ENCODE measurements around the gene PIANP.
A peak's percentile ranks its signal among the peaks of the same experiment; 100 is the strongest.
"Not testable (repeated sequence)": the region's sequence is repeated elsewhere in the genome, so short reads cannot be mapped to it uniquely, and the experiment has no call there.

PIANP gene, protein sequence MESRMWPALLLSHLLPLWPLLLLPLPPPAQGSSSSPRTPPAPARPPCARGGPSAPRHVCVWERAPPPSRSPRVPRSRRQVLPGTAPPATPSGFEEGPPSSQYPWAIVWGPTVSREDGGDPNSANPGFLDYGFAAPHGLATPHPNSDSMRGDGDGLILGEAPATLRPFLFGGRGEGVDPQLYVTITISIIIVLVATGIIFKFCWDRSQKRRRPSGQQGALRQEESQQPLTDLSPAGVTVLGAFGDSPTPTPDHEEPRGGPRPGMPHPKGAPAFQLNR

DNA sequence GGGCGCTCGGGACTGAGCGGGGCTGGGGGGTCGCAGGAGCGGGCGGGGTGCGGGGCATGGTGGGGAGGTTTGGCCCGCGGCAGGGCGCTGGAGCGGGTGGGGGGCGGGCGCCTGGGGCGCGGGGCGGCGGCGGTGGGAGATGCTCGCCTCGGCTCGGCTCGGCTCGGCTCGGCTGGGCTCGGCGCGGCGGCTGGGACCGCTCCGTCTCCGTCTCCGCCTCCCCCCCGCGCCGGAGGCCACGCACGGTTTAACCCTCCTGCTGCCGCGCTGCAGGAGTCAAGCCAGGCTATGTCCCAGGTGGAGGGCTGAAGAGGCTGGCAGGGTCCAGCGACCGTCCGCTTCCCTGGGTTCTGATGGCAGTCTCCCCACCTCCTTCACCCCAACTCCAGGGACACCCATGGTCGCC lies at the start of gene PIANP:
Gene PIANP (minus strand): TSS at position 170 of the 406 bp plus-strand sequence. CDS start 2,754 bp downstream, outside the sequence.
- peak; percentile 41 to 53 for DNase-seq (ENCODE audit: low read depth in 2 of 2)

DNA sequence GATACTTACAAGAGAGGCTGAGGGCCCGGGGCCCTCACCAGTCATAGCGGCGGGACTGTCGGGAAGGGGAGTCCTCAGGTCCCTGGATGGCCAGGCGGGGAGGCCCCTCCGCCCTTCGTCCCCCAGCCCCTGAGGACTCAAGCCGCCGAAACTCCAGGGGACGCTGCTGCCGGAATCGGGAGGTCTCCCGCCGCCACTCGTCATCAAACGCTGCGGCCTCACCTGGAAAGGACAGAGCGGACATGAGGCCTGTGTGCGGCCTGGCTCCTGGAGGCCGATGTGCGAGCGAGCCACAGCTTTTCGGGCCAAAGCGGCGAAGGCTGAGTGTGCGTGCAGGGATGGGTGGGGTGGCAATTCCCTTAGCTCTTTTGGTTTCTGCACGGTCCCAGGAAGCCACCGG lies 48.1 kb upstream of the PIANP start:
- no peak for DNase-seq (ENCODE audit: low read depth in 2 of 2)

DNA sequence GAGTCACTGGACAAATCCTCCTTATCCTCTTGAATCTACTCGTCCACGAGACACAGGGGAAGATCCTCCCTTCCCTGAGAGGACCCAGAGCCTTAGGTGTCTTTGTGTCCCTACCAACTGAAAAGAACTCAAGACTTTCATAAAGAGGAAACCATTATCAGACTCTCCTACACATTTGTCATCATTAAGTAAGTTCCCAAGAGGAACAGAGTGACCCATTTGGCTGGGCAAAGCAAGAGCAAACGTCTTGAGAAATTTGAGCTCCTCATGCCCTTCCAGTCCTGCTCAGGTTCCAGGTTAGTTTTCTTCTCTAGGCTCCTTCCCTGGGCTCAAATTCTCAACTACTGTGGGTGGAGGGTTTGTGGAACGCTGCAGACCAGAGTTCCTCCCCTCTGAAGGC lies 46.6 kb upstream of the PIANP start:
- no peak for DNase-seq (ENCODE audit: low read depth in 2 of 2)

DNA sequence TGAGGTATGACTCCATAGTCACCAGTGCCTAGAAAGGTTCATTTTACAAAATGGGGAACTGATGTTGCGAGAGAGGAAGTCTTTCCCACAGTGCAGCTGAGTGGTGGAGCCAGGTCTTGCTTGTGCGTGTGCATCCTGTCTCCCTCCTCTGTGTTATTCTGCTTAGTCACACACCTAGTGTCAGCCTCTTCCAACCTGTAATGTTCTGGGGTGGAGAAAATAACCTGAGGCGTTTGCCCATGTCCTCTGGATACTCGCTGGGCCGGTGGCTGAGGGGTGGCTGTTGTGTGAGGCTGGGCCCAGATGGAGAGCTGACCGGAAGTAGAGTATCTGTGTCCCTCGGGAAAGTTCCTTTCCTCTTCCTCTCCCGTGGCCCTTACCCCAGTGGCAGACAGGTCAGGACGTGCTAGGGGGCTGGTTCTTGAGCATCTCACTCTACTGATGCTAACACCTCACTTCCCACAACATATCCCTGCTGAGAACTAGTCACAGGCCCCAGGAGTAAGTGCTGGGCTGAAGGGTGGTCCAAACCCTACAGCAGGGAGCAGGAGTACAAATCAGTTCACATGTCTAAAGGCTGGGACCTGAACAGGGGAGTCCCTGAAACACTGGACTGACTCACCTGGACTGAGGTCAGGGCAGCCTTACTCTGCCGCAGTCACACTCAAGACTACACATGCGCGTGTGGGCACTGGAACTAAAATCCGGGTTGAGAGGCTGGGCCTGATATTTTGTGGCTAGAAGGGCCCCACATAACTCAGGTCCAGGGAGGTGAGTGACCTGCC lies 45.3 kb upstream of the PIANP start:
- DNase-seq (ENCODE audit: low read depth in 2 of 2) = no peak

DNA sequence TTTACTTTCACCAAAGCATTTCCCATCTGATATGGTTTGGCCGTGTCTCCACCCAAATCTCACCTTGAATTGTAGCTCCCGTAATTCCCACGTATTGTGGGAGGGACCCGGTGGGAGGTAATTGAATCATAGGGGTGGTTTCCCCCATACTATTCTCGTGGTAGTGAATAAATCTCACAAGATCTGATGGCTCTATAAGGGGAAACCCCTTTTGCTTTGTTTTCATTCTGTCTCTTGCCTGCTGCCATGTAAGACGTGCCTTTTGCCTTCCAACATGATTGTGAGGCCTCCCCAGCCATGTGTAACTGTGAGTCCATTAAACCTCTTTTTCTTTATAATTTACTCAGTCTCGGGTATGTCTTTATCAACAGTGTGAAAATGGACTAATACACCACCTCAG lies 42.7 kb upstream of the PIANP start:
- not testable (repeated sequence) for DNase-seq (ENCODE audit: low read depth in 2 of 2)

DNA sequence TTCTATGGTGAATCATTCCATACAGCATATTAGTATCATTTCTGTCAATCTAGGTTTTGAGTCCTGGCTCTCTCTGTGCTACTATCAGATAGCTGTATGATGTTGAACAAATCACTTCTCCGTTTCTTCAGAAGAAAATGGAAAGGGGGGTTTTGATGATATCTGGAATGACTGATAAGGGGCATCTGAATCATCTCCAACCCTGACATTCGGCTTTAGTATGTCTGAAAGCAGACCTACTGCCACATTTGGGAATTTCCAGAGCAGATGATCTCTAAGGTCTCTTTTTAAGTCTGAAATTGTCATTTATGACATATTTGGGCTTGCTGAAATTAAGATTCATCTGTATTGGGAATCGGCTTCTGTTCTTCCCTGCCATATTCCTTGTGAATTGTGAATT lies 42.2 kb upstream of the PIANP start:
- DNase-seq (ENCODE audit: low read depth in 2 of 2) = no peak

DNA sequence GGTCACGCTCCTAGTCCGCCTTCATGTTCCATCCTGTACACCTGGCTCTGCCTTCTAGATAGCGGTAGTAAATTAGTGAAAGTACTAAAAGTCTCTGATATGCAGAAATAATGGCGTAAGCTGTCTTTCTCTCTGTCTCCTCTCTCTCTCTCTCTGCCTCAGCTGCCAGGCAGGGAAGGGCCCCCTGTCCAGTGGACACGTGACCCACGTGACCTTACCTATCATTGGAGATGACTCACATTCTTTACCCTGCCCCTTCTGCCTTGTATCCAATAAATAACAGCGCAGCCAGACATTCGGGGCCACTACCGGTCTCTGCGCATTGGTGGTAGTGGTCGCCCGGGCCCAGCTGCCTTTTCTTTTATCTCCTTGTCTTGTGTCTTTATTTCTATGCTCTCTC lies 41.5 kb upstream of the PIANP start:
- DNase-seq (ENCODE audit: low read depth in 2 of 2) = not testable (repeated sequence)

DNA sequence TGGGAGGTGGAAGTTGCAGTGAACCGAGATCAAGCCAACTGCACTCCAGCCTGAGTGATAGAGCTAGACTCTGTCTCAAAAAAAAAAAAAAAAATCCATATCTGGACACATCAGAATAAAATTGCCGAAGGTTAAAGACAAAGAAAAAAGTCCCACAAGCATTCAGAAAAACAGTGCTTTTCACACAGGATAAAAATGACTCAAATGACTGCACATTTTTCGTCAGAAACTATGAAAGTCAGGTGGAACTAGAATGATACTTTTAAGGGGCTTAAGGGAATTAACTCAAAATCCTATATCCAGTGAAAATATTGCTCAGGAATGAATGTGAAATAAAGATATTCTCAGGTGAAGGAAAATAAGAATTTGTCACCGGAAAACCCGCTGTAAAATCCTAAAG lies 36.1 kb upstream of the PIANP start:
- DNase-seq (ENCODE audit: low read depth in 2 of 2) = no peak

DNA sequence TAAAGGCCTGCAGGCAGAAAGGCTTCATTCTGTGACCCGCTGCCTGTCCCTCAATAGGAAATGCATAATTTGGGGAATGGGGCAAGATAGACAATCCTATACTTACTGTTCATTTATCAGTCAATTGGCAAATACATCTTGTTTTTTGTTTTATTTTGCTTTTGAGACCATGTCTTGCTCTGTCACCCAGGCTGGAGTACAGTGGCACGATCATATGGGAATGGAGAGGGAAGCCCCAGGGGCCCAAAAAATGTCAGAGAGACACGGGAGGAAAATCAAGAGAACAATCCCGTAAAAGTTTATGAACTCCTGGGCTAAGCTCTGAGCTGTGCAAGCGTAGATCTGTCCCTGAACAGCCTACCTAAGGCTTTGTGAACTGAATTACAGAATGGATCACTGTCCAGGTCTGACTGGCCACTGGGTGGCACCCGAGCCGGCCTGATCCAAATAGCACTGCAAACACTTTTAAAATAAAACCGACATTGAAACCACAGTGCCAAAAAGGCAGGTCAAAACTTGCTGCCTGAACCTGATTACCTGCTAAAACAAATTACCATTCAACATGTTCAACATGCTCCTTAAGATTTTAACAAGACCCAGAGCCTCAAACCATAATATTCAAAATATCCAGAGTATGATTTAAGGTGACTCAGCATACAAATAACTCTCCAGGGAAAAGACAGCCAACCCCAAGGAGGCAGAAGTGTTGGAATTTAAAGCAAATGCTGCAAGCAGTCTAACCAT lies 35.0 kb upstream of the PIANP start:
- DNase-seq (ENCODE audit: low read depth in 2 of 2) = no peak

DNA sequence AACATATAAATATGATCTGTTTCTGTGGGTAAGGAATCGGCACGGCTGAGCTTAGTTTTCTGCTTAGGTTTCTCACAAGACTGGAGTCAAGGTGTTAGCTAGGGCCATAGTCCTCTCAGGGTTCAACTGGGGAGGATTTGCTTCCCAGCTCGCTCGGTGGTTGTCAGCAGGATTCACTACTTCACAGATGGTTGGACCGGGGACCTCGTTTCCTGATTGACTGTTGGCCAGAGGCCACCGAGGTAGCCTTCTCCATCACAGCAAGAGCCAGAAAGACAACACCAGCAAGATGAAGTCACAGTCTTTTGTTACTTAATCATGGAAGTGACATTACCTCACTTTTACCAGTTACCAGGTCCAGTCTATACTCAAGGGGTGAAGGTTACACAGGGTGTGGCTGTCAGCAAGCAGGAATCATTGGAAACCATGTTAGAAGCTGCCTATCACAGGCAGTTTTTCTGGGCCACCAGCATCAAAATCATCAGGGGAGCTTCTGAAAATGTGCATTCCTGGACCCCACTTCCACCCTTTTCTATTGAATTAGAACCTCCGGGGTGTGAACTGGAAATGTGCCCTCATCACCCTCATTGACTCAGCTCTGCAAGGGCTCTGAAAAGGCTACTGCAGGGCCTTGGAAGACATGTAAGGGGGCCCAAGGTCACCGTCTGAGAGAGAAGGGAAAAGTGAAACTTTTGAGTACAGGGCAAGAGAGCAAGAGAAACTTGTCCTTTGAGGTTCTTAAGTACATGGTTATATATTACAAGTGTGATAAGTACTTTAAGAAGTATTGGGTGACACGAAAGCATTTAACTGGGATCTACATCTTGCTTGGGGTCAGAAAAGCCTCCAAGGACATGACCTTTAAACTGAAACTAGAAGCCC lies 34.1 kb upstream of the PIANP start:
- DNase-seq (ENCODE audit: low read depth in 2 of 2) = no peak

DNA sequence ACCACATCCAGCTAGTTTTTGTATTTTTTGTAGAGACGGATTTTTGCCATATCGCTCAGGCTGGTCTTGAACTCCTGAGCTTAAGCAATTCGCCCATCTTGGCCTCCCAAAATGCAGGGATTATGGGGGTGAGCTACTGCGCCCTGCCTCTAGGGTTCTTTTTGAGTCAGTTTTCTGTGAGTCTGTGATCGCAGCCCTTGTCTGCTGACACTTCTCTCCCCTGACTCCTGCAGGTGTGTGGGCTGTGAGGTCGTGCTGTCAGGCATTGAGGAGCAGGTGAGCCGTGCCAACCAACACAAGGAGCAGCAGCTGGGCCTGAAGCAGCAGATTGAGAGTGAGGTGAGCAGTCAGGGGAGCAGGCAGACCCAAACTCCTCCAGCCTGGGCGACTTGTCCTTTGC lies 29.6 kb upstream of the PIANP start:
- DNase-seq (ENCODE audit: low read depth in 2 of 2) = no peak

DNA sequence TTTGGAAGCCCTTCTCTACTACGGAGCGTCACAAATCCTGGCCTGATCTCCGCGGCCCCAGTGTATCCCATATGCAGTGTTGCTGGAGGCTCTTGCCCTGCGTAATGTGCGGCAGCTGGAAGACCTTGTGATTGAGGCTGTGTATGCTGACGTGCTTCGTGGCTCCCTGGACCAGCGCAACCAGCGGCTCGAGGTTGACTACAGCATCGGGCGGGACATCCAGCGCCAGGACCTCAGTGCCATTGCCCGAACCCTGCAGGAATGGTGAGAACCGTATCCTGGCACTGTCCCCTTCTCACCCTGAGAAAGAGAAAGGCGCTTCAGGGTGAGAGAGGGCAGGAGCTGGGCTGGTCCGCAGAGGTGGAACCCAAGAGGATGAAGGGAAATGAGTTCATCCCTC lies 28.6 kb upstream of the PIANP start:
- no peak for DNase-seq (ENCODE audit: low read depth in 2 of 2)

DNA sequence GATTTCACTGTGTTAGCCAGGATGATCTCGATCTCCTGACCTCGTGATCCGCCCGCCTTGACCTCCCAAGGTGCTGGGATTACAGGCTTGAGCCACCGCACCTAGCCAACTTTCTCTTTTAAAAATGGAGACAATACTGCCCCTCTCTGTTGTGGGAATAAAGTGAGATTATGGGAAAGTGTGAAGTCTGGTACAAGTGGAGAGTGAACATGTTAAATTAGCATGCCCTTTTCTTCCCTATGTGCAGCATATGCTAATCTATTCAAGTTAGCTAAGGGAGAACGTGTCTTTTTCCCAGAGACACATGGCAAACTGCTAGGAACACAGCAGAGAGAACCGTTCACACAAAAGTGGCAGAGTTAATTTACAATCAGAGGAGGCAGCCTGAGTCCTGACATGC lies 24.7 kb upstream of the PIANP start:
- DNase-seq (ENCODE audit: low read depth in 2 of 2) = no peak

DNA sequence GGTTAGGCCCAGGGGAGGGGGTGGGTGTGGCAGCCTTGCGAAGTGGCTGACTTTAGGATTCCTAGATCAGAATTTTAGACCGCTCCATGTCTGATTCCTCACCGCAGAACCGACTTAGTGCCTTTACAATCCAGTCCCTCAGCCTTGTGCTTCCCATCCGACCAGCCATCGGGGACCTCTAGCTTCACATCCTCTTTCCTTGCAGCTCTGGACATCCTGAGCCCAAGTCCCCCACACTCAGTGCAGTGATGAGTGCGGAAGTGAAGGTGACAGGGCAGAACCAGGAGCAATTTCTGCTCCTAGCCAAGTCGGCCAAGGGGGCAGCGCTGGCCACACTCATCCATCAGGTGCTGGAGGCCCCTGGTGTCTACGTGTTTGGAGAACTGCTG lies 23.8 kb upstream of the PIANP start:
- peak in 1 of 2 donors; percentile 13 for DNase-seq (ENCODE audit: low read depth in 2 of 2)

DNA sequence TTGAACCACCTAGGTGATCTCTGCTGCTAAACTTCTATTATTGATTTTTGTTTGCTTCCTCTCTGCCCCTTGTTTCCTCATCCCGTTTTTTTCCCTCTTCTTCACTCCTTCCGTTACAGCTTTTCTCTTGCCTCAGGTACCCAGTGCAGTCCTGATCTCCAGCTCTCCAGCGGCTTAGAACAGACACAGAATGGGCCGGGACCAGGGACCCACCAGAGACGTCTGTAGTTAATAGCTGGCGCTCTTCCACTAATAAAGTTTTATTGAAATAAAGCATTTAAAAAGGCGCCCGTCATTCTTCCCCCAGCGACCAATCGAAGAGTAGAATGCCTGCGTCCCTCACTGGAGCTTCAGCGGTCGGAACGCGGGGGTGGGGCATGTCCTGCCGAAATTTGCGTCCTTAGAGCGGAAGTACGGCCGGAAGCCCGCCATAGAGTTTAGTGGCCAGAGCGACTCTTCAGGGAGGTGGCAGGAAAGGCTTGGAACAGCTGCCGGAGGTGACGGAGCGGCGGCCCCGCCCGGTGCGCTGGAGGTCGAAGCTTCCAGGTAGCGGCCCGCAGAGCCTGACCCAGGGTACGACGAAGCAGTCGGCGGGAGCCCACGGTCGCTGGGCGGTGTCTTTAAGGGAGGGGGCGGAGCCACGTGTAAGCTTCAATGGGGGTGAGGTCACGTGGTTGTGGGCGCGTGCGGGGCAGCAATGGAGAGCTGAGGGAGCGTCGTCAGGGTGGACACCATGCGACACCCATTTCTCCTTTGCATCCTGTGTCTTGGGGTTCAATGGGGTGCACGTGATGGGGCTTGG lies 23.2 kb upstream of the PIANP start, which contains the start of gene COPS7A:
Gene COPS7A (plus strand): TSS at position 440 of the 802 bp plus-strand sequence. CDS start 611 bp downstream, outside the sequence.
- DNase-seq (ENCODE audit: low read depth in 2 of 2) = peak; percentile 77 to 91

DNA sequence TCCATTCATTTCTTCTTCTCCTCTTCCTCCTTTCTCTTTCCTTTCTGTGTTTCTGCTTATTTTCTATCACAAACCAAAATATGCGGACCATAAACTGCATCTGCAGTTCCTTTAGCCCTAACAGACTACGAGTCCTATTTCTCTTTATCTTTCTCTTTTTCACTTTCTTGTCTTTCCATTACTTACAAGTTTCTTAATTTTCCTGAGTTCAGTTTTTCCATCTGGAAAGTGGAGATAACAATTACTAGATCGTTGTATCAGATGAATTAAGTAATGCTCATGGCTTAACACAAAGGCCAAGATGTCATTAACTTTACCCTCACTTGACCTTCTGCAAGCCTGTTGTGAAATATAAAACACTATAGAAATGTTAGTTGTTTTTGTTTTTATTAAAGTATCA lies 22.2 kb upstream of the PIANP start:
- DNase-seq (ENCODE audit: low read depth in 2 of 2) = no peak

DNA sequence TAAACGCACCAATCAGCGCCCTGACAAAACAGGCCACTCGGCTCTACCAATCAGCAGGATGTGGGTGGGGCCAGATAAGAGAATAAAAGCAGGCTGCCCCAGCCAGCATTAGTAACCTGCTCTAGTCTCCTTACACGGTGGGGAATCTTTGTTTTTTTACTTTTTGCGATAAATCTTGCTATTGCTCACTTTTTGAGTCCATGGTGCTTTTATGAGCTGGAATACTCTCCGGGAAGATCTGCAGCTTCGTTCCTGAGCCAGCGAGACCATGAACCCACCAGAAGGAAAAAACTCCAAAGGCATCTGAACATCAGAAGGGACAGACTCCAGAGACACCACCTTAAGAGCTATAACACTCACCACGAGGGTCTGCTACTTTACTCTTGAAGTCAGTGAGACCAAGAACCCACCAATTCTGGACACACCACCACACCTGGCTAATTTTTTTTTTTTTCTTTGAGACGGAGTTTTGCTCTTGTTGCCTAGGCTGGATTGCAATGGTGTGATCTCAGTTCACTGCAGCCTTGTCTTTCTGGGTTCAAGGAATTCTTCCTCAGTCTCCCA lies 16.3 kb upstream of the PIANP start:
- no peak for DNase-seq (ENCODE audit: low read depth in 2 of 2)

DNA sequence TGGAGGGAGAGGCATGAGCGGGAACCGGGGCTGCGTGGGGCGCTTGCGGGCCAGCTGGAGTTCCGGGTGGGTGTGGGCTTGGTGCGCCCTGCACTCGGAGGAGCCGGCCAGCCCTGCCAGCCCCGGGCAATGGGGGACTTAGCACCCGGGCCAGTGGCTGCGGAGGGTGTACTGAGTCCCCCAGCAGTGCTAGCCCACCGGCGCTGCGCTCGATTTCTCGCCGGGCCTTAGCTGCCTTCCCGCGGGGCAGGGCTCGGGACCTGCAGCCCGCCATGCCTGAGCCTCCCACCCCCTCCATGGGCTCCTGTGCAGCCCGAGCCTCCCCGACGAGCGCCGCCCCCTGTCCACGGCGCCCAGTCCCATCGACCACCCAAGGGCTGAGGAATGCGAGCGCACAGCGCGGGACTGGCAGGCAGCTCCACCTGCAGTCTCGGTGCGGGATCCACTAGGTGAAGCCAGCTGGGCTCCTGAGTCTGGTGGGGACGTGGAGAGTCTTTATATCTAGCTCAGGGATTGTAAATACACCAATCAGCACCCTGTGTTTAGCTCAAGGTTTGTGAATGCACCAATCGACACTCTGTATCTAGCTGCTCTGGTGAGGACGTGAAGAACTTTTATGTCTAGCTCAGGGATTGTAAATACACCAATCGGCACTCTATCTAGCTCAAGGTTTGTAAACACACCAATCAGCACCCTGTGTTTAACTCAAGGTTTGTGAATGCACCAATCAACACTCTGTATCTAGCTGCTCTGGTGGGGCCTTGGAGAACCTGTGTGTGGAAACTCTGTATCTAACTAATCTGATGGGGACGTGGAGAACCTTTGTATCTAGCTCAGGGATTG lies 15.6 kb upstream of the PIANP start:
- not testable (repeated sequence) for DNase-seq (ENCODE audit: low read depth in 2 of 2)

DNA sequence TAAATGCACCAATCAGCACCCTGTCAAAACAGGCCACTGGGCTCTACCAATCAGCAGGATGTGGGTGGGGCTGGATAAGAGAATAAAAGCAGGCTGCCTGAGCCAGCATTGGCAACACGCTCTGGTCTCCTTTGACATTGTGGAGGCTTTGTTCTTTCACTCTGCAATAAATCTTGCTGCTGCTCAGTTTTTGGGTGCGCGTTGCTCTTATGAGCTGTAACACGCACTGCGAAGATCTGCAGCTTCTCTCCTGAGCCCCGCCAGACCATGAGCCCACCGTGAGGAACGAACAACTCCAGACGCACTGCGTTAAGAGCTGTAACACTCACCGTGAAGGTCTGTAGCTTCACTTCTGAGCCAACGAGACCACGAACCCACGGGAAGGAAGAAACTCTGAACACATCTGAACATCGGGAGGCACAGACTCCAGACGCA lies 8.4 kb upstream of the PIANP start:
- no peak for DNase-seq (ENCODE audit: low read depth in 2 of 2)
